AG09319 (cell line): Measurements from ENCODE around the gene SLC17A7.

Experiments
- DNase-seq: peaks from one replicate; pipeline ENCODE4 v3.0.0-alpha.2; 2010; ENCODE audit warnings: low read depth; ENCODE audit errors: extremely low read depth
- TF ChIP-seq, protein P1 (sequence below): IDR thresholded peaks from 2 replicates; pipeline ENCODE4 v1.5.1; 2011; ENCODE audit warnings: low read depth, mild to moderate bottlenecking, inconsistent platforms, low read length, moderate library complexity

SLC17A7 gene

GRCh38 chr19:49389406-49389805, 51.9 kb downstream of the SLC17A7 start:
- no peak for DNase-seq
- TF ChIP-seq, protein P1, sequence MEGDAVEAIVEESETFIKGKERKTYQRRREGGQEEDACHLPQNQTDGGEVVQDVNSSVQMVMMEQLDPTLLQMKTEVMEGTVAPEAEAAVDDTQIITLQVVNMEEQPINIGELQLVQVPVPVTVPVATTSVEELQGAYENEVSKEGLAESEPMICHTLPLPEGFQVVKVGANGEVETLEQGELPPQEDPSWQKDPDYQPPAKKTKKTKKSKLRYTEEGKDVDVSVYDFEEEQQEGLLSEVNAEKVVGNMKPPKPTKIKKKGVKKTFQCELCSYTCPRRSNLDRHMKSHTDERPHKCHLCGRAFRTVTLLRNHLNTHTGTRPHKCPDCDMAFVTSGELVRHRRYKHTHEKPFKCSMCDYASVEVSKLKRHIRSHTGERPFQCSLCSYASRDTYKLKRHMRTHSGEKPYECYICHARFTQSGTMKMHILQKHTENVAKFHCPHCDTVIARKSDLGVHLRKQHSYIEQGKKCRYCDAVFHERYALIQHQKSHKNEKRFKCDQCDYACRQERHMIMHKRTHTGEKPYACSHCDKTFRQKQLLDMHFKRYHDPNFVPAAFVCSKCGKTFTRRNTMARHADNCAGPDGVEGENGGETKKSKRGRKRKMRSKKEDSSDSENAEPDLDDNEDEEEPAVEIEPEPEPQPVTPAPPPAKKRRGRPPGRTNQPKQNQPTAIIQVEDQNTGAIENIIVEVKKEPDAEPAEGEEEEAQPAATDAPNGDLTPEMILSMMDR, result no peak

GRCh38 chr19:49387936-49388372, 53.4 kb downstream of the SLC17A7 start, which contains the start of gene KASH5:
TSS of gene KASH5 (plus strand) at chr19:49388249. CDS start at chr19:49390884, 2,635 bp downstream.
- TF ChIP-seq, protein P1, result no peak
- DNase-seq, result no peak

- TF ChIP-seq, protein P1, result no peak
- DNase-seq, result no peak
Observed at GRCh38 chr19:49383599-49383998, 57.7 kb downstream of the SLC17A7 start.

- no peak for DNase-seq
- TF ChIP-seq, protein P1, result no peak
Observed at GRCh38 chr19:49382639-49383038, 58.7 kb downstream of the SLC17A7 start.

GRCh38 chr19:49380391-49380790, 60.9 kb downstream of the SLC17A7 start:
- TF ChIP-seq, protein P1, result no peak
- no peak for DNase-seq
